GM12891 (cell line): ENCODE results near the gene LGR5.

Experiments used
- PAX5 ChIP-seq: IDR thresholded peaks from 2 replicates; pipeline ENCODE4 v1.6.1; 2011; ENCODE audit warnings: low read length, moderate library complexity, mild to moderate bottlenecking; ENCODE audit not compliant: insufficient read depth, severe bottlenecking
- POLR2A ChIP-seq: IDR thresholded peaks from 2 replicates; pipeline ENCODE4 v1.6.1; 2011; ENCODE audit warnings: low read depth, low read length, control low read depth
- POLR2AphosphoS5 ChIP-seq: IDR thresholded peaks from 2 replicates; pipeline ENCODE4 v1.6.1; 2011; ENCODE audit warnings: low read depth, low read length, control low read depth
- POU2F2 ChIP-seq: IDR thresholded peaks from 2 replicates; pipeline ENCODE4 v1.6.1; 2011; ENCODE audit warnings: low read depth, mild to moderate bottlenecking, control low read depth, low read length, moderate library complexity
- SPI1 ChIP-seq: IDR thresholded peaks from 2 replicates; pipeline ENCODE4 v1.6.1; 2011; ENCODE audit warnings: low read depth, low read length, control low read depth
- TAF1 ChIP-seq: IDR thresholded peaks from 2 replicates; pipeline ENCODE4 v1.6.1; 2011; ENCODE audit warnings: low read depth, low read length, control low read depth

DNA sequence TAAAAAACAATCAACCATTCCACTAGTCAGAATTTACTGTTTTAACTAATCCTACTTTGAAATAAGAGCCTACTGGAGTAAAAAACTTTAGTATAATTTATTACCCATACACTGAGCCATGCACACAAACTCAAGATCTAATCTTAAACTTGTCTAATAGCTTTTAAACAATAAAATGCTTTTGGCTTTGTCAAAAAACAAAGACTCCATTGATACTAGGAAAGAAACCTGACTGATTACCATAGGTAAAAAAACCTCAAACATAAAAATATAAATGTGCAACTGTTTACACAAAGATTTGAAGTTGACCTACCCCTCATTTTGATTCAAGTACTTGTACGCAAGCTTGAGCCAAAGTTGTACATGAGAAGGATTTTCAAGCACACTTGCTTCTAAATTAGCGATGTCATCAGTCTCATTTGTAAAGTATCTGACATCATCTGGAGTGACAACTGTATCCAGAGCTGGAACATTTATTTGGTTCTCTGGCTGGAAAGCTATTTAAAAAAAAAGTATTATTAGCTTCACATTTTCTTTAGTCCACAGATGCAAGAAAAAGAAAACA, 187.9 kb downstream of the LGR5 start:
- TF ChIP-seq SPI1 (no peak), PAX5 (no peak), TAF1 (no peak), POLR2A (no peak), POLR2AphosphoS5 (no peak), POU2F2 (no peak)
